Endothelial cell of umbilical vein (primary cell): ENCODE data around the gene KRTAP5-6. TPM values are rescaled to one million over a fixed set of nuclear protein-coding genes. Genes with fewer than 3 reads are reported as not detected.

Experiments used
- BruUV-seq: library from RNA; stranded (reverse); fragments of 400-500 nt; replicated peaks from 2 replicates; lab custom pipeline; 2021; lab: Mats Ljungman, UMichigan
- CTCF ChIA-PET: fragments of 300-600, 350-600 bp; sonication (Branson Sonifier 250); formaldehyde crosslinking; loops from one replicate; lab custom pipeline; 2021; ENCODE audit warnings: antibody characterized with exemption, inconsistent platforms; lab: Charles Lee
- POLR2A ChIA-PET: fragments of 300-600, 350-600 bp; sonication (Branson Sonifier 250); formaldehyde crosslinking; loops from one replicate; lab custom pipeline; 2021; ENCODE audit warnings: antibody characterized with exemption, inconsistent platforms; lab: Charles Lee
- DNase-seq: peaks from one replicate; pipeline ENCODE4 v3.0.0-alpha.2; 2011; ENCODE audit warnings: low read depth, low spot score
- FAIRE-seq: peaks from 2 replicates; lab custom pipeline; 2011; peaks lifted over from hg19 to GRCh38; lab: Jason Lieb, UNC
- H2AFZ ChIP-seq: 2 replicates; pipeline ENCODE4 v1.6.0; 2012; ENCODE audit warnings: low read depth, low read length, control low read depth, inconsistent platforms
- H3K27ac ChIP-seq: 2 replicates; pipeline ENCODE4 v1.5.1; 2011; ENCODE audit warnings: low read depth, mild to moderate bottlenecking, control low read depth, low read length, moderate library complexity; ENCODE audit not compliant: insufficient read depth
- H3K27me3 ChIP-seq, 2 experiments: 2 replicates each; pipeline versions ENCODE4 v1.6.0 to v1.6.1; 2011; ENCODE audit warnings: low read length in 2 of 2, mixed read lengths in 1 of 2; ENCODE audit not compliant: control insufficient read depth in 2 of 2, insufficient read depth in 2 of 2
- H3K36me3 ChIP-seq, 2 experiments: 2 replicates in 1 of 2; 3 replicates in 1 of 2; pipeline ENCODE4 v1.5.1; 2011; ENCODE audit warnings: low read length in 2 of 2, mild to moderate bottlenecking in 1 of 2, moderate library complexity in 1 of 2; ENCODE audit not compliant: control insufficient read depth in 2 of 2, insufficient read depth in 2 of 2; ENCODE audit errors: extremely low read depth in 1 of 2
- H3K4me1 ChIP-seq: 3 replicates; pipeline ENCODE4 v1.5.1; 2011; ENCODE audit warnings: mild to moderate bottlenecking, low read length; ENCODE audit not compliant: control insufficient read depth, insufficient read depth; ENCODE audit errors: extremely low read depth
- H3K4me2 ChIP-seq: 2 replicates; pipeline ENCODE4 v1.6.1; 2011; ENCODE audit warnings: low read length, control low read depth, mixed read lengths; ENCODE audit not compliant: insufficient read depth
- H3K4me3 ChIP-seq, 3 experiments: fragments of 200-600 bp in 1 of 3; sonication (generic), shearing (Covaris generic) in 1 of 3; replicated peaks in 1 of 3; 2 replicates each; pipeline ENCODE4 v1.5.1; 2011 to 2016; ENCODE audit warnings: control low read depth in 3 of 3, low read length in 3 of 3, mild to moderate bottlenecking in 2 of 3, inconsistent platforms in 1 of 3, low read depth in 1 of 3, moderate library complexity in 1 of 3; ENCODE audit not compliant: insufficient read depth in 1 of 3
- H3K79me2 ChIP-seq: 2 replicates; pipeline ENCODE4 v1.6.0; 2012; ENCODE audit warnings: low read length, inconsistent platforms; ENCODE audit not compliant: control insufficient read depth, insufficient read depth
- H3K9ac ChIP-seq: replicated peaks from 2 replicates; pipeline ENCODE3; 2011; ENCODE audit warnings: low read length, control low read depth; ENCODE audit not compliant: insufficient read depth; ENCODE audit errors: extremely low read depth
- H3K9me1 ChIP-seq: replicated peaks from 3 replicates; pipeline ENCODE4 v1.6.0; 2011; ENCODE audit warnings: mild to moderate bottlenecking, low read length; ENCODE audit not compliant: control insufficient read depth, insufficient read depth; ENCODE audit errors: extremely low read depth
- H3K9me3 ChIP-seq: replicated peaks from 2 replicates; pipeline ENCODE4 v1.5.1; 2012; ENCODE audit warnings: low read length, inconsistent platforms; ENCODE audit not compliant: control insufficient read depth, insufficient read depth
- H4K20me1 ChIP-seq: replicated peaks from 2 replicates; pipeline ENCODE3; 2011; ENCODE audit warnings: mild to moderate bottlenecking, low read length; ENCODE audit not compliant: control insufficient read depth, insufficient read depth; ENCODE audit errors: extremely low read depth
- FOS ChIP-seq: IDR thresholded peaks from 2 replicates; pipeline ENCODE4 v1.6.1; 2011; ENCODE audit warnings: mild to moderate bottlenecking, low read length, moderate library complexity, borderline replicate concordance; ENCODE audit not compliant: insufficient read depth
- MYC ChIP-seq: IDR thresholded peaks from one replicate; pipeline ENCODE4 v1.6.1; 2011; ENCODE audit warnings: mild to moderate bottlenecking, low read depth, low read length
- POLR2AphosphoS5 ChIP-seq: IDR thresholded peaks from 2 replicates; pipeline ENCODE4 v1.6.1; 2012; ENCODE audit warnings: low read depth, mild to moderate bottlenecking, control low read depth, low read length, moderate library complexity; ENCODE audit not compliant: insufficient read depth
- dilution Hi-C: fragments of 300-500 bp; cut with MboI; formaldehyde crosslinking; loops from one replicate; pipeline ENCODE4 v1.15.0; 2019; ENCODE audit warnings: low sequenced_read_pairs; ENCODE audit not compliant: extremely low pct_ligation_motif_present
- intact Hi-C: fragments of 100-400 bp; cut with micrococcal nuclease; formaldehyde crosslinking; loops from one replicate; pipeline ENCODE4 v1.10.0; 2022
- polyA plus RNA-seq, 4 experiments: library from polyadenylated mRNA; depleted of rRNA in 3 of 4; stranded (reverse) in 3 of 4; unstranded in 1 of 4; fragments of >200 nt; gene quantifications; 2 replicates each; pipeline versions ENCODE4 v1.2.1 to v1.2.3, GENCODE V29; 2011 to 2012; ENCODE audit warnings: missing spikeins in 1 of 4
- total RNA-seq: library from RNA; stranded (reverse); gene quantifications from 2 replicates; pipeline ENCODE4 v1.2.3, GENCODE V29; 2021
- TF ChIP-seq, protein P1 (sequence below): IDR thresholded peaks from 2 replicates; pipeline ENCODE4 v1.6.1; 2011; ENCODE audit not compliant: insufficient read depth, insufficient read length
- TF ChIP-seq, protein P2 (sequence below), 2 donors: IDR thresholded peaks; 1 replicate in 1 of 2; 2 replicates in 1 of 2; pipeline ENCODE4 v1.5.1; 2011; ENCODE audit warnings: low read length in 2 of 2, mild to moderate bottlenecking in 2 of 2, moderate library complexity in 2 of 2, control low read depth in 1 of 2, inconsistent platforms in 1 of 2, low read depth in 1 of 2; ENCODE audit not compliant: insufficient read depth in 1 of 2; ENCODE audit errors: extremely low read depth in 1 of 2

The KRTAP5-6 gene
- total and polyA plus RNA-seq, 2 donors (not counting 3 experiments of a cell fraction or from before 2014, with no cell fraction given) = not detected

DNA sequence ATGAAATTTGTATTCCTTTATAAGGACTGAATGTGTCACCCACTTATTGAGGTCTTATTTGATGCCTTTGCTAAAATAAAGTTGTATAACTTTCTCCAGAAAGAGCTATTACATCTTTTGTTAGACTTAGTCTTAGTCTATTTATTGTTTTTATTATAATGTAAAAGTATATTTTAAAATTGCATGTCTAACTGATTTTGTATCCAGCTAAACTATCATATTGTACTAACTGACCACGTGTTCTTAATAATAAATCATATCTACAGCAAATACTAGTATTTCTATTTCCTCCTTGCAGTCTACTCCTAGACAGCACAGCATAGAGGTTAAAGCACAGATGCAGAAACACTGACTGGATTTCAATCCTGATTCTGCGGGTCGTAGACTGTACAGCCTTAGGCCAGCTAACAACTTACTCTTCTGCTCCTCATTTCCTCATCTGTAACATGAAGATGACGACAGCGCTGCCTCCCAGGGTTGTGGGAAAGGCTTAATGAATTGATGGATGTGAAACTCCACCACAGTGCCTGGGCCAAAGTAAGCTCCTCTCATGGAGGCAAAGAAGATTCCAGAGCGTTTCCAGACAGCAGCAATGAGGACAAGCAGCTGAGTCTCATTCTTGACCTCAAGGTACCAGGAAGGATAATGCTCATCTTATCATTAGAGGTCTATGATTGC, 40.2 kb downstream of the KRTAP5-6 start:
- dilution Hi-C loops = no loop called here
- no peaks in the 10 kb centered on the region for H3K9me3 ChIP-seq
- no peak overlapping the region for H3K9ac ChIP-seq
- H4K20me1 ChIP-seq = no peaks in the 10 kb centered on the region
- no peak overlapping the region for H3K4me2 ChIP-seq
- H3K4me3 ChIP-seq = no peak overlapping the region
- H2AFZ ChIP-seq = no peak overlapping the region
- TF ChIP-seq POLR2AphosphoS5 (no peak), FOS (no peak)
- TF ChIP-seq, protein P1, sequence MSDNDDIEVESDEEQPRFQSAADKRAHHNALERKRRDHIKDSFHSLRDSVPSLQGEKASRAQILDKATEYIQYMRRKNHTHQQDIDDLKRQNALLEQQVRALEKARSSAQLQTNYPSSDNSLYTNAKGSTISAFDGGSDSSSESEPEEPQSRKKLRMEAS = no peak
- ChIA-PET CTCF (interaction anchor here (1.3 kb wide), 1 partner anchor 13 kb away, joined by 3 read pairs; no protein-coding TSS in a partner anchor), POLR2A (no interaction called here)
- H3K4me1 ChIP-seq = no peaks in the 10 kb centered on the region
- no peaks in the 10 kb centered on the region for H3K27me3 ChIP-seq
- intact Hi-C loops = no loop called here
- no peak for DNase-seq
- H3K79me2 ChIP-seq = no peaks in the 10 kb centered on the region
- no peaks in the 10 kb centered on the region for H3K9me1 ChIP-seq
- H3K27ac ChIP-seq = no peak overlapping the region
- no peak for FAIRE-seq
- no TSS peak for BruUV-seq
- H3K36me3 ChIP-seq = no peaks in the 10 kb centered on the region

DNA sequence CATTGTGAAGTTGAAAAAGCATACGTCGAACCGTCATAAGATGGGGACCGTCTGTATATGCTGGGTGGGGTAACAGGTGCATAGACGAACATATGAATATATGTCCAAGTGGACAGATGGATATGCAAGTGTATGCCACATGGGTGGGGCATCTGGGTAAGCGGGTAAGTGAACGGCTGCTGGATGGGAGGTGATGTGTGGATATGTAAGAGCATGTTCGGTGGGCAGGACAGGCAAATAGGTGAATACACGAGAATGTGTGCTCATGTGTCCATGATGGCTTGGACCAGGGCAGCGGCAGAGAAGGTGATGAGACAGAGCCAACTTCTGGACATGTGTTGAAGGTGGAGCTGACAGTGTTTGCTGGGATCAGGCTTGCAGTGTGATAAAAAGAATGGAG, 41.4 kb downstream of the KRTAP5-6 start:
- CTCF ChIA-PET = no interaction called here
- dilution Hi-C loops = no loop called here

More for the DNA sequence above, 41.4 kb downstream of the KRTAP5-6 start:
- no peak overlapping the region for H2AFZ ChIP-seq
- H3K36me3 ChIP-seq = no peaks in the 10 kb centered on the region
- no peak overlapping the region for H3K9ac ChIP-seq
- H3K9me1 ChIP-seq = no peaks in the 10 kb centered on the region
- no peaks in the 10 kb centered on the region for H4K20me1 ChIP-seq
- FAIRE-seq = no peak
- H3K27ac ChIP-seq = no peak overlapping the region
- H3K4me1 ChIP-seq = no peaks in the 10 kb centered on the region
- TF ChIP-seq MYC (no peak), POLR2AphosphoS5 (no peak)
- TF ChIP-seq, protein P1 = no peak
- TF ChIP-seq, protein P2, sequence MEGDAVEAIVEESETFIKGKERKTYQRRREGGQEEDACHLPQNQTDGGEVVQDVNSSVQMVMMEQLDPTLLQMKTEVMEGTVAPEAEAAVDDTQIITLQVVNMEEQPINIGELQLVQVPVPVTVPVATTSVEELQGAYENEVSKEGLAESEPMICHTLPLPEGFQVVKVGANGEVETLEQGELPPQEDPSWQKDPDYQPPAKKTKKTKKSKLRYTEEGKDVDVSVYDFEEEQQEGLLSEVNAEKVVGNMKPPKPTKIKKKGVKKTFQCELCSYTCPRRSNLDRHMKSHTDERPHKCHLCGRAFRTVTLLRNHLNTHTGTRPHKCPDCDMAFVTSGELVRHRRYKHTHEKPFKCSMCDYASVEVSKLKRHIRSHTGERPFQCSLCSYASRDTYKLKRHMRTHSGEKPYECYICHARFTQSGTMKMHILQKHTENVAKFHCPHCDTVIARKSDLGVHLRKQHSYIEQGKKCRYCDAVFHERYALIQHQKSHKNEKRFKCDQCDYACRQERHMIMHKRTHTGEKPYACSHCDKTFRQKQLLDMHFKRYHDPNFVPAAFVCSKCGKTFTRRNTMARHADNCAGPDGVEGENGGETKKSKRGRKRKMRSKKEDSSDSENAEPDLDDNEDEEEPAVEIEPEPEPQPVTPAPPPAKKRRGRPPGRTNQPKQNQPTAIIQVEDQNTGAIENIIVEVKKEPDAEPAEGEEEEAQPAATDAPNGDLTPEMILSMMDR (IDR thresholded peaks at IDR 0.05; ENCODE audit: extremely low read depth in 1 of 2, insufficient read depth in 1 of 2, low read depth in 1 of 2, low read length in 2 of 2) = no peak
- no peaks in the 10 kb centered on the region for H3K79me2 ChIP-seq
- H3K4me3 ChIP-seq = no peak overlapping the region
- intact Hi-C loops = no loop called here
- no TSS peak for BruUV-seq
- H3K4me2 ChIP-seq = no peak overlapping the region
- POLR2A ChIA-PET = no interaction called here
- DNase-seq = no peak
- no peaks in the 10 kb centered on the region for H3K9me3 ChIP-seq
- no peaks in the 10 kb centered on the region for H3K27me3 ChIP-seq
